ENCODE data around the gene SORCS3.

The SORCS3 gene

DNA sequence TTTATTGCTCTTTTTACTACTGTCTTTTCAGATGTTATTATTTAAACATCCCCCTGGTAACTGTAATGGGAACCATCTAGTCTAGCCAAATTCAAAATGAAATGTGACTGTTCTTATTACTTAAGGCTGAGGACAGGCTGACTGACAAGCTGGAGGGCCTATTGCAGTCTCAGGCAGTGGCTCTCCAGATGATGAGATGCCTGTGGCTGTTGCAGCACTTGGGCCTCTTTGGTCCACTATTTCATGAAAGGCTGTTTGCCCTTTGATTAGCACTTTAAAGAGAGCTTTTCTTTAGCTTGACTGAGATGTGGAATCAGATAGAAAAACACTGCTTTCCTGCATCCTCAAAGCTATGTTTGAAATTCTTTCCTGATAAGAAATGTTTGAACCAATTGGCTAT lies 540.5 kb downstream of the SORCS3 start:
- Histone ChIP-seq H3K4me3 (ENCODE audit: low read depth, low read length) (no peak overlapping the region), H3K9ac (ENCODE audit: low read length) (no peak overlapping the region), H3K27ac (ENCODE audit: low read depth, low read length) (no peak overlapping the region), H3K27me3 (ENCODE audit: control insufficient read depth, insufficient read depth, low read length) (no peaks in the 10 kb centered on the region), H3K4me1 (ENCODE audit: control insufficient read depth, insufficient read depth, low read length) (no peaks in the 10 kb centered on the region), H3K36me3 (ENCODE audit: control insufficient read depth, insufficient read depth, low read length) (no peaks in the 10 kb centered on the region), H3K9me3 (ENCODE audit: control insufficient read depth, insufficient read depth, low read depth, low read length) (no peaks in the 10 kb centered on the region)

DNA sequence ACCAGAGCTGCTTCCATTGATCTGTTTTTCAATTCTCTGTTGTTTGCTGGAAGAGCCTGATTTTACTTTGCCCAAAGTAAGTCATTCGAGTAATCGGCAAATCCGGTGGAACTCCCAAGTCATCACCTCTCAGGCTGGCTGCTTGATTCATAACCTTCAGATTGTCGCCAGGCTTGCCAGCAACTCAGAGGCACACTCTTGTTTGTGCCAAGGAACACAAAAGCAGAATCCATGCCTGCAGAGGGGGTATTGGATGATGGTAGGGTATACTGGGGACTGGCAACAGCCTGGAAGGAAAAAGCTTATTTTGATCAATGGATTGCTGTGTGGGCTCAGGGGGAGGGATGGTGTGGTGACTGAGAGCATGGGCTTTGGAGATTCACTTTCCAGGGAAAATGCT lies 542.4 kb downstream of the SORCS3 start:
- H3K27me3 ChIP-seq (ENCODE audit: control insufficient read depth, insufficient read depth, low read length), result no peaks in the 10 kb centered on the region

DNA sequence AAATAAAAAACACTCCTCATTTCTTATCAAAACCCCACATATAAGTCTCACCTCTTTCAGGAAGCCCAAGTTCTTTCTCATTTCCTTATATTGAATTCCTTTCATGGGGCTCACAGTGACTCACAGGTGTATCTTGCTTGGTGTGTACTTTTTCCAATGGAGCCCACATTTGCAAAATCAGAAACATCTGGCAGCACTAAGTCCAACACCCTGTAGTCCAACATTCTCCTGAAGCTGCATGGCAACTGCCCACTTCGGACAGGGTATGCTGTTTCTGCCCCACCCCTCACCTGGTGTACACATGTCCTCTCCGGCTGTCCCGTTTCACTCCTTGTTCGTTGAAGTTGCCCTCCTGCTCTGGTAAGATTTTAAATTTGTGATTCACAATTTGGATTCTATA lies 544.1 kb downstream of the SORCS3 start:
- Histone ChIP-seq H3K27me3 (ENCODE audit: control insufficient read depth, insufficient read depth, low read length) (no peaks in the 10 kb centered on the region), H3K4me3 (ENCODE audit: low read depth, low read length) (no peak overlapping the region), H3K27ac (ENCODE audit: low read depth, low read length) (no peak overlapping the region), H3K36me3 (ENCODE audit: control insufficient read depth, insufficient read depth, low read length) (no peaks in the 10 kb centered on the region), H3K4me1 (ENCODE audit: control insufficient read depth, insufficient read depth, low read length) (peaks cover 10% of the 10 kb centered on the region; the same call in 1 of the 2 replicates), H3K9ac (ENCODE audit: low read length) (no peak overlapping the region), H3K9me3 (ENCODE audit: control insufficient read depth, insufficient read depth, low read depth, low read length) (no peaks in the 10 kb centered on the region)

More for the DNA sequence above, 542.4 kb downstream of the SORCS3 start:
- Histone ChIP-seq H3K4me1 (ENCODE audit: control insufficient read depth, insufficient read depth, low read length) (peaks cover 3% of the 10 kb centered on the region; the same call in 1 of the 2 replicates), H3K9me3 (ENCODE audit: control insufficient read depth, insufficient read depth, low read depth, low read length) (no peaks in the 10 kb centered on the region), H3K4me3 (ENCODE audit: low read depth, low read length) (no peak overlapping the region), H3K27ac (ENCODE audit: low read depth, low read length) (no peak overlapping the region), H3K36me3 (ENCODE audit: control insufficient read depth, insufficient read depth, low read length) (no peaks in the 10 kb centered on the region), H3K9ac (ENCODE audit: low read length) (no peak overlapping the region)

DNA sequence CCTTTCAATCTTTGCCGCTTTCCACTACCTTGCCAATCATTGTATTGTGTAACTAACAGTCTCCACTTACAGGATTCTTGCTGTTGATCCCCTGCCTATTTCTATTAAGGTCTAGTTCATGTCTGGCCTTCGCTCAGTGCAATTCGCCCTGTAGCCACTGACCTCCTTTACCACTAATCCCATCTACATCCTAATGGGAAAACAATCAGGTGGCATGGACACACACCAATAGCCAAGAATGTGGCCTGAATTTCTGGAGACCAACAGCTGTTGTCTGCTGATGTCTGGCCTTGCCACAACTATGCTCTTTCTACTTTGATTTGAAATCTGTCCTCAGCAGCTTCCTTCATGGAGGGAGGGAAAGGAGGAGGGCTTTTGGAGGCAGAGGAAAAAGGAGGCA lies 546.2 kb downstream of the SORCS3 start:
- Histone ChIP-seq H3K36me3 (ENCODE audit: control insufficient read depth, insufficient read depth, low read length) (no peaks in the 10 kb centered on the region), H3K27me3 (ENCODE audit: control insufficient read depth, insufficient read depth, low read length) (no peaks in the 10 kb centered on the region), H3K9ac (ENCODE audit: low read length) (no peak overlapping the region), H3K27ac (ENCODE audit: low read depth, low read length) (no peak overlapping the region), H3K9me3 (ENCODE audit: control insufficient read depth, insufficient read depth, low read depth, low read length) (no peaks in the 10 kb centered on the region), H3K4me3 (ENCODE audit: low read depth, low read length) (no peak overlapping the region), H3K4me1 (ENCODE audit: control insufficient read depth, insufficient read depth, low read length) (peaks cover 10% of the 10 kb centered on the region; the same call in 1 of the 2 replicates)

DNA sequence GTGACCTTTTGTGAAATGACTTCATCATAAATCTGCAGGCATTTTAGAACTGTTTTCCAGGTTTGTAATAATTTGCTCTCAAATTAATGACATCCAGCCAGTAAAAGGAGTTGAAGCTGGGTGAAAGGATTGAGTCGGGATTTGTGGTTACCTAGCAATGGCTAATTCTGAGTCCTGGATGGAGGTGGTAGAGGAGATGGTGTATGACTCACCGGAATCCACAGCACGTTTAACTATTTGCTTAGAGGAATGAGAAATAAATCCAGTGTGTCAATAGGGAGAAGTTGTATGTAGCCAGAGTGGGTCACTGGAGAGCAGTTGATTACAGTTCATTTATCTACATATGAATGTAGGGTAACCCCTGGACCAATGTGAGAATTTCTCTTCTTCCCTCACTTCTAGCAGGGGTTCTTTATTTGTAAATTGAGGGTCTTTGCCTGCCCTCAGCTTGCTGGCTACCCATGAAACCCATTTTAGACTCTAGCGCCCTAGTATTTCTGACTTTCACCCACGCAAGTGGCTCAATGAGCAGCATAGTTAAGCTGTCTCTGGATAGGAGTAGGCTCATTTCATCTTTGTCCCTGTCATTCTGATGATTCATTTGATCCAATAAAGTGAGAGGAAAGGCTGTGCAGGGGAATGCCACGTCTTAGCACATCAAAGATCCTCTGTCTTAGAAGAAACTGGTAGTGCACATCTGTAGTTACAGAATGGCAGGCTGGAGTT lies 547.8 kb downstream of the SORCS3 start:
- Histone ChIP-seq H3K4me1 (ENCODE audit: control insufficient read depth, insufficient read depth, low read length) (peaks cover 10% of the 10 kb centered on the region; the same call in 1 of the 2 replicates), H3K27ac (ENCODE audit: low read depth, low read length) (no peak overlapping the region), H3K4me3 (ENCODE audit: low read depth, low read length) (no peak overlapping the region), H3K27me3 (ENCODE audit: control insufficient read depth, insufficient read depth, low read length) (no peaks in the 10 kb centered on the region), H3K9ac (ENCODE audit: low read length) (no peak overlapping the region), H3K9me3 (ENCODE audit: control insufficient read depth, insufficient read depth, low read depth, low read length) (no peaks in the 10 kb centered on the region), H3K36me3 (ENCODE audit: control insufficient read depth, insufficient read depth, low read length) (no peaks in the 10 kb centered on the region)

DNA sequence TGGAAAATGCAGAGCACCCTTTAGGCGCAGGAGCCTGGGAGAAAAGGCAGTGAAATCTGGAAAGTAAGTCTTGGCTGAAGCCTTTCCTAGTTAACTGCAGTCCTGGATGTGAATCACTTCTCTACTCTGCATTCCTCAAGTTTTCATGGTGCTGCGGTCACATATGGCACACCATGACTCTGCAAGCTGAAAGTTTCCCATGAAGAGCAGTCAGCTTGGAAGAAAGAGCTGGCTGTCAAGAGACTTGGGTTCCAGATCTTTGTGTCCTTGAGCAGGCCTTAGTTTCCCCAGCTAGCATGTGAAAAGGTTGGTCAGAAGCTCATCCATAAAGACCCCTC lies 548.3 kb downstream of the SORCS3 start:
- H3K4me1 ChIP-seq (ENCODE audit: control insufficient read depth, insufficient read depth, low read length), result peaks cover 10% of the 10 kb centered on the region; the same call in 1 of the 2 replicates
- no peak overlapping the region for H3K27ac ChIP-seq (ENCODE audit: low read depth, low read length)
- H3K27me3 ChIP-seq (ENCODE audit: control insufficient read depth, insufficient read depth, low read length), result no peaks in the 10 kb centered on the region
- H3K9ac ChIP-seq (ENCODE audit: low read length), result no peak overlapping the region
- no peaks in the 10 kb centered on the region for H3K9me3 ChIP-seq (ENCODE audit: control insufficient read depth, insufficient read depth, low read depth, low read length)
- H3K36me3 ChIP-seq (ENCODE audit: control insufficient read depth, insufficient read depth, low read length), result no peaks in the 10 kb centered on the region
- H3K4me3 ChIP-seq (ENCODE audit: low read depth, low read length), result no peak overlapping the region

DNA sequence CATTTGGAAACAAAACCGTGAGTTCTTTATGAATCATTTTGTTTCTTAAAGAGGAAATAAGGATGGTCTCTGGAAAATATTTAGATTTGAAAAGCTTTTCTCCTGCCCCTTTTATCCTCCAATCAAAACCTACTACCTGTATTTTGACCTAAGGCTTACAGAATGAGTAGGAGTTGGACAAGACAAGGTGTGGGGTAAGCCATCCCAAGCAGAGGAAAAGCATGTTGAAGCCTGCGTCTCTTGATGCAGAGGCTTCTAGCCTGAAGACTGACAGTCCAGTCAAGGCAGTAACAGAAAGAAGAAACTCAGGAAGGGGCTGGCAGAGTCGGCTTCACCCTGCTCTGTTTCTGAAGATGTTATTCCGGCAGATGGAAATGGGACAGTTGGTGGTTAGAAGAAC lies 551.1 kb downstream of the SORCS3 start:
- no peaks in the 10 kb centered on the region for H3K36me3 ChIP-seq (ENCODE audit: control insufficient read depth, insufficient read depth, low read length)
- H3K27ac ChIP-seq (ENCODE audit: low read depth, low read length), result no peak overlapping the region
- H3K9me3 ChIP-seq (ENCODE audit: control insufficient read depth, insufficient read depth, low read depth, low read length), result no peaks in the 10 kb centered on the region
- H3K4me3 ChIP-seq (ENCODE audit: low read depth, low read length), result no peak overlapping the region
- no peaks in the 10 kb centered on the region for H3K27me3 ChIP-seq (ENCODE audit: control insufficient read depth, insufficient read depth, low read length)
- no peak overlapping the region for H3K9ac ChIP-seq (ENCODE audit: low read length)
- H3K4me1 ChIP-seq (ENCODE audit: control insufficient read depth, insufficient read depth, low read length), result peaks cover 10% of the 10 kb centered on the region; the same call in 1 of the 2 replicates

DNA sequence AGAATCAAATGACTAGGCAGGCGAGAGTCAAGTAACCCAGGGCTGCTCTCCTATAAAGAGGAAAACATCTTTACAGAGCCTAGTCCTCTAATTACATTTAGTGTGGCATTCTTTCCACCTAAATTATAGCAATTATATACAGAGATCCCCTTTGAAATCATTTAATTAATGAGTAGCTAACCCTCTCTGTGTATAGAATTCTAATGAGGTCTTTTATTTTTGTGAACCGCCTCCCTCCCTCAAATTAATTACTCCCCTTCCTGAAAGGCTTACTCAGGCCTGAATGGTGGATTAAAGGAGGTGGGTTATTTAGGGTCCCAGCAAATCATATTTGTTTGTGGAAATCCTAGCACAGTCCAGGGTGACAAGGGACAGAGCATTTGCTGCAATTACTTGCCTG lies 551.8 kb downstream of the SORCS3 start:
- Histone ChIP-seq H3K27me3 (ENCODE audit: control insufficient read depth, insufficient read depth, low read length) (no peaks in the 10 kb centered on the region), H3K9ac (ENCODE audit: low read length) (no peak overlapping the region), H3K4me3 (ENCODE audit: low read depth, low read length) (no peak overlapping the region), H3K36me3 (ENCODE audit: control insufficient read depth, insufficient read depth, low read length) (no peaks in the 10 kb centered on the region), H3K9me3 (ENCODE audit: control insufficient read depth, insufficient read depth, low read depth, low read length) (no peaks in the 10 kb centered on the region), H3K27ac (ENCODE audit: low read depth, low read length) (no peak overlapping the region), H3K4me1 (ENCODE audit: control insufficient read depth, insufficient read depth, low read length) (peaks cover 7% of the 10 kb centered on the region; the same call in 1 of the 2 replicates)

DNA sequence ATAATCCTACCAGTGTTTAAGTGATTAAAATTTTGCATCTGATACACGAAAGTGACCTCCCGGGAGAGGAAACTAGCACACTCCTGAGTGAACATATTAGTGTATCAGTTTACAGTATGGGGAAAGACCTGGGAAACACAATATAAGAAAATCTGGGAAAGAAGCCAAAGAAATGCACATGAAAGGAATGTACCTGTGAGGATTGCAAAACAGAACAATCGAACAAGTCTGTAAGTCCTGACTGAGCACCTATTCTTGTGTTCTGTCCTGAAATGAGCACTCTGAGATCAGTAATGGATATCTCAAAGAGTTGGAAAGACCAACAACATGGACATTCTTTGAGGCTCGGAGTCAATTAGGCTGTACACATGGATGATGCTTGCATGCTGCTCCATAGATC lies 554.7 kb downstream of the SORCS3 start:
- Histone ChIP-seq H3K4me3 (ENCODE audit: low read depth, low read length) (no peak overlapping the region), H3K27me3 (ENCODE audit: control insufficient read depth, insufficient read depth, low read length) (no peaks in the 10 kb centered on the region), H3K27ac (ENCODE audit: low read depth, low read length) (no peak overlapping the region), H3K4me1 (ENCODE audit: control insufficient read depth, insufficient read depth, low read length) (no peaks in the 10 kb centered on the region), H3K9ac (ENCODE audit: low read length) (no peak overlapping the region), H3K9me3 (ENCODE audit: control insufficient read depth, insufficient read depth, low read depth, low read length) (no peaks in the 10 kb centered on the region), H3K36me3 (ENCODE audit: control insufficient read depth, insufficient read depth, low read length) (no peaks in the 10 kb centered on the region)

DNA sequence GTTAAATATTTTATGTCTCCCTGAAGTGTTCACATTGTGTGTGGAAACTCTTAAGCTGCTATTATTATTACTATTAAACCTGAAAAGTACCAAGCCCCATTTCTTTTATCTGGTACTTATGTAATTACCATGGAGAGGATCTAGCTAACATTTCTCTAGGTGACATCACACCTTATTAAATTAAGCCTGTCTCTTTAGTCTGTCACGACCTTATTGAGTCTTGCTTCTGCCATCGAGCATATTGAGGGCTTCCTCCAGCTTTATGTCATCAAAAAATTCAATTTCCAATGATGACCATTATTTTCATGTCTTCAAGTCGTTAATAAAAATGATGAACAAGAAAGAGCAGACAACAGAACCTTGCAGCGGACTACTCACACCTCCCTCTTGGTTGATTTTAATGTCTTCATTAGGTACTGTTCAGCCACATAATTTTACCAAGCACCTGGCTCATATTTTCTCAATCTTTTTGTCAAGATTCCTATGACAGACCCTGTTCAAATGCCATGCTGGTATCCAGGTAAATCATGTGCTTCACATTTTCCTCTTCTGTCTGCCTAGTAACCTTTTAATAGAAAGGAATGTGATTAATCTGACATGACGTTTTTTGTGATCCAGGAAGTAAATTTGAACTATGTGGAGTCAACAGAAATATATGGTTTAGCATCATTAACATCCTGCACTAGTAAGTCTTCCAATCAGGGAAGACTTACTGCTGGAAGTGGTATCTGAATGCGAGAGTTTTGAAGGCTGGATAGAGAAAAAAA lies 556.7 kb downstream of the SORCS3 start:
- Histone ChIP-seq H3K9ac (ENCODE audit: low read length) (no peak overlapping the region), H3K9me3 (ENCODE audit: control insufficient read depth, insufficient read depth, low read depth, low read length) (no peaks in the 10 kb centered on the region), H3K27ac (ENCODE audit: low read depth, low read length) (no peak overlapping the region), H3K36me3 (ENCODE audit: control insufficient read depth, insufficient read depth, low read length) (no peaks in the 10 kb centered on the region), H3K27me3 (ENCODE audit: control insufficient read depth, insufficient read depth, low read length) (no peaks in the 10 kb centered on the region), H3K4me3 (ENCODE audit: low read depth, low read length) (no peak overlapping the region), H3K4me1 (ENCODE audit: control insufficient read depth, insufficient read depth, low read length) (no peaks in the 10 kb centered on the region)

DNA sequence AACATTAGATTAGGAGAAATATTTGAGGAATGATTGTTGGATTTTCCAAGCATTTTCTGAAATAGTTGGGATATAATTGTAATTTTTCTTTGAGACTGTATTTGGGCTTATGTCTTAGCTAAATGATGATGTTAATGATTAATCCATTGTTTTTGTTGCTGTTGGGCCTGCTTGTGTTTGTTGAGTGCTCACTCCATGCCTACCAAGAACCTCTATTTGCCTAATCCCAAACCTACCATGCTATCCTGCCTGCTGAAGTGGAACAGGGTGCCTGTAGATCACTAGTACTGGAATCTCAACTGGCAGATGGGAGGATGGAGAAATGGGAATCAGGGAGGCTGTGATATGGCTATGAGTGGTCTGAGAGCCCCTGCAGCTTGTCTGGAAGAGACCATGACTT lies 565.5 kb downstream of the SORCS3 start:
- H3K27me3 ChIP-seq (ENCODE audit: control insufficient read depth, insufficient read depth, low read length), result no peaks in the 10 kb centered on the region
- no peaks in the 10 kb centered on the region for H3K36me3 ChIP-seq (ENCODE audit: control insufficient read depth, insufficient read depth, low read length)
- H3K9me3 ChIP-seq (ENCODE audit: control insufficient read depth, insufficient read depth, low read depth, low read length), result no peaks in the 10 kb centered on the region
- H3K9ac ChIP-seq (ENCODE audit: low read length), result no peak overlapping the region
- no peak overlapping the region for H3K4me3 ChIP-seq (ENCODE audit: low read depth, low read length)
- no peaks in the 10 kb centered on the region for H3K4me1 ChIP-seq (ENCODE audit: control insufficient read depth, insufficient read depth, low read length)
- no peak overlapping the region for H3K27ac ChIP-seq (ENCODE audit: low read depth, low read length)
